Stimulated activated CD8-positive, alpha-beta memory T cell treated with anti-CD3 and anti-CD28 coated beads, Interleukin-12 subunit alpha, Interleukin-12 subunit beta, amount 100 ng/mL, for 24 hours (primary cell): ENCODE data around the gene FBXO17.

Experiments
- DNase-seq: peaks from one replicate; pipeline ENCODE4 v3.0.0-alpha.2; 2020; ENCODE audit errors: extremely low read depth

Gene FBXO17

DNA sequence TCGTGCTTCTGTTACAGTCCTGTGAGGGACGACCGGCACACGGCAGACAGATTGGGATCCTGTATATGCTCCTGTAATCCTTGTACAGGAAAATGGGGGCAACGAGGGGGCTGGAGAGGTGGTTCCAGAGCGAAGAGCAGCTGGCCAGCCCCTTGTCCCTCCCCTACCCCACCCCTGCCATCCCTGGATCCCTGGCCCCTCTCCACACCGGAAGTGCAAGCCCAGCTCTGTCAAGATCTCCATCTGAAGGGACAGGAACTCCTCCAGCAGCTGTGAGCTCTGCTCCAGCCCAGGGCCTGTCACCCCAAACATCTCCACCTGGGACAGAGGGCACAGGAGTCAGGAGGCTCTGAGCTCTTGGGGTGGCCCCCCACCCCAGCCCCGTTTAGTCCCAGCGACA lies 58.0 kb downstream of the FBXO17 start:
- DNase-seq, result no peak

- DNase-seq, result no peak
These were observed 59.9 kb downstream of the FBXO17 start for GRCh38 chr19:38915329-38916321.

DNA sequence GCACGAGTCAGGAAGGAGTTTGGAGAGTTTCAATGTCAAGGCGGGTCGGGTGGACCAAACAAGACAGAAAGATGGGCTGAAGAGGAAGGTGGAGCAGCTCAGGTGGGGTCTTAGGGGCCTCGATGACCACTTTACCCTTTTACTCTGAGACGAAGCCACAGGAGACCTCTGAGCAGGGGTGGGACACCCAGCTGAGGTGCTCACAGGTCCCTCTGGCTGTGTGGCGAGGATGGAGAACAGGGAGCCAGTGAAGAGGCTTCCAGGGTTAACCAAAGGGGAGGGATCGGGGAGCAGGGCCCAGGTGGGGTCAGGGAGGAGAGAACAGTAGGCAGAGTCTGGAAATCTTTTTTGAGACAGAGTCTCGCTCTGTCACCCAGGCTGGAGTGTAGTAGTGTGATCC lies 61.6 kb downstream of the FBXO17 start:
- DNase-seq, result no peak

DNA sequence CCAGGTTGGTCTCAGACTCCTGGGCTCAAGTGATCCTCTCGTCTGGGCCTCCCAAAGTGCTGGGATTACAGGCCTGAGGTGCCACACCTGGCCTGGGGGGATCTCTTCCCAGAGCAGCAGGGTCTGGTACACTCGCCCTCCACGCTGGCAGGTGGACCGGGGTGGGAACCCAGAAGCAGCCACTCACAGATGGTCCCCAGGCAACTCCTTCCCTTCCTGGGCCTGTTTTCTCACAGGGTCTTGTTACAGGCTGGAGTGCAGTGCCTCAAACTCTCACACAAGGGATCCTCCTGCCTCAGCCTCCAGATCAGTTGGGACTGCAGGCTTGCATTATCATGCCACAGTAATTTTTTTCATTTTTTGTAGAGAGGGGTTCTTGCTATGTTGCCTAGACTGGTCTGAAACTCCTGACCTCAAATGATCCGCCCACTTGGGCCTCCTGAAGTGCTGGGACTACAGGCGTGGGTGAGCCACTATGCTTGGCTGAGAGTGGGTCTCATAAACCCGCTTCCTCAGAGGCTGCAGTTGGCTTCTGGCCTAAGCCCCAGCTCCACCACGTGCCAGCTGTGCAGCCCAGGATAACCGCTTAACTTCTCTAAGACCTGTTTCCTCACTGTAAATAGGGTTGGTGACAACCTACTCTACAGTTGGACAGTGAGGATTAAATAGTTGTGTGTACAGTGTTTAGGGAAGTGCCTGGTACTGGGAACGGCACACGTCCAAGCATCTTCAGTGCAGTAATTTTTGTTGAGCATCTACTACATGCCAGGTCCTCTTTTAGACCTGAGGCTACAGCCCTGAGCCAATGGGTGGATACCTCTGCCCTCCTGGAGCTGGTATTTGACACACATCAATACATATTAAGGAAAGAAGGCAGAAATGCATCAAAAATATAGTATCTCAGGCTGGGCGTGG lies 62.7 kb downstream of the FBXO17 start:
- no peak for DNase-seq

GRCh38 chr19:38911388-38912001 lies 64.0 kb downstream of the FBXO17 start:
- no peak for DNase-seq

DNA sequence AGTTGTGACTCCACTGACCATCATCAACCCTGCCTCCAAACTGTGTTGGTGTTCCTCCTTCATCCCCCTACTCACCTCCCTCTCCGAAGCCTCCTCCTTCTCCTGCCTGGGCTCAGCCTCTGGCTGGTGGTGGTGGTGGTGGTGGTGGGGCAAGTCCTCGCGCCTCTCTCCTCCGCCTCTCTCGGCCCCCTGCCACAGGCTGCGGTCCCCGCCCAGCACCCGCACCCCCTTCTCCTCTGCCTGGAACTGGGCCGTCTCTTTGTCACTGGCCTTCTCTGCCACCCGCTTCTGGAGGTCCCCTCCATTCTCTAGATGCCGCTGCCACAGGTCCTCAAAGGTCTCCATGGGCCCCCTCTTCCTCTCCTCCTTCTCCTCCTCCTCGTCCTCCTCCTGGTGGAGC lies 65.1 kb downstream of the FBXO17 start:
- DNase-seq, result no peak

- DNase-seq, result no peak
These were observed 66.6 kb downstream of the FBXO17 start for GRCh38 chr19:38908911-38909310.

- no peak for DNase-seq
These were observed 67.9 kb downstream of the FBXO17 start for GRCh38 chr19:38907670-38908069.

GRCh38 chr19:38907227-38907626 lies 68.3 kb downstream of the FBXO17 start:
- DNase-seq, result no peak

DNA sequence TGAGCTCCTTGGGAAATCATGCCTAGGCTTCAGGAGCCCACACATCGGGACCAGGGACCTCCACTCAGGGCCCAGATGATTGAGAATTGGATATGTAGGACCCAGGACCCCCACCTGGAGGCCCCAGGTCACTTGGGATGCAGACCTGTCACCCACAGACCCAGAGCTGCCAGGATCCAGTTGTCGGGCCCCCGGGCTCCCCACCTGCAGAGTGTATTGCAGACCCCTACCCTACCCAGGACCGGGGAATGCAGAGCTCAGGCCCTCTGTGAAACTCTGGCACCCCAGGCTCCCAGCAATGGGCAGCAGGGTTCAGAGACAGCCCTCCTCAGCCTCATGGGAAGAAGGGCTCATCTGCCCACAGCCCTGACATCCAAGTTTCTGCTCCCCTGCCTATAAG lies 69.9 kb downstream of the FBXO17 start:
- no peak for DNase-seq

DNA sequence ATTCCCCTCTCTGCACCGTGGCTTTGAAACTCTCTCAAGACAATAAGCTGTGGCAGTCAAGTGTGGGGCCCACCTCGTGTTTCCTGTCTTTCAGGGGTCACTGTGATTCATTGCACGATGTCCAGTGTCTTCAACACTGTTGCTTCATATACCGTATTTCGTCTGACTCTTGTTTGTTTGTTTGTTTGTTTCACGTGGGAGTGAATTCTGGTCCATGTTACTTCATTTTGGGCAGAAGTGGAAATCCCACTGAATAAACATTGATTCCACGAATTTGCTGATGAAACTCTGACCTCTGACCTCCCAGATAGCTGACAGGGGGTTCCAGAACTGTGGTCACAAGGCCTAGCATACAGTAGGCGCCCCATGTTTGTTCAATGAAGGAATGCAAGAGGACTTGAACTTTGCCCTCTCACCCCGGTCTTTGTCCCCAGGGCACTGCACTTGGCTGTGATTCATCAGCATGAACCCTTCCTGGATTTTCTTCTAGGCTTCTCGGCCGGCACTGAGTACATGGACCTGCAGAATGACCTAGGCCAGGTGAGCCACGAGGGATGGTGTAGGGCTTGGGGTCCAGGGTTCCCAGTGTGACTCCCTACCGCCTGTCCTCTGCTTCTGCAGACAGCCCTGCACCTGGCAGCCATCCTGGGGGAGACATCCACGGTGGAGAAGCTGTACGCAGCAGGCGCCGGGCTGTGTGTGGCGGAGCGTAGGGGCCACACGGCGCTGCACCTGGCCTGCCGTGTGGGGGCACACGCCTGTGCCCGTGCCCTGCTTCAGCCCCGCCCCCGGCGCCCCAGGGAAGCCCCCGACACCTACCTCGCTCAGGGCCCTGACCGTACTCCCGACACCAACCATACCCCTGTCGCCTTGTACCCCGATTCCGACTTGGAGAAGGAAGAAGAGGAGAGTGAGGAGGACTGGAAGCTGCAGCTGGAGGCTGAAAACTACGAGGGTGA lies 70.7 kb downstream of the FBXO17 start:
- no peak for DNase-seq

DNA sequence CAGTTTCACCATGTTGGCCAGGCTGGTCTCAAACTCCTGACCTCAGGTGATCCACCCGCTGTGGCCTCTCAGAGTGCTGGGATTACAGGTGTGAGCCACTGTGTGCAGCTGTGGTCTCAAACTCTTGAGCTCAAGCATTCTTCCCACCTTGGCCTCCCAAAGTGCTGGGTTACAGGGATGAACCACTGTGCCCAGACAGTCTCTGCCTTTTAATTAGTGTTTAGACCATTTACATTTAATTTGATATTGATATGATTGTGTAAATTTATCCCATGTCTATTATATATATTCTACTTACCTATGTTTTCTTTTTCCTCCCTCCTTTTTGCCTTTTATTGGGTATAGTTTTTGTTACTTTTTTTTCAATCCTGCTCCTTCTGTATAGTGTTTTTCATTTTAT lies 73.9 kb downstream of the FBXO17 start:
- DNase-seq, result no peak

DNA sequence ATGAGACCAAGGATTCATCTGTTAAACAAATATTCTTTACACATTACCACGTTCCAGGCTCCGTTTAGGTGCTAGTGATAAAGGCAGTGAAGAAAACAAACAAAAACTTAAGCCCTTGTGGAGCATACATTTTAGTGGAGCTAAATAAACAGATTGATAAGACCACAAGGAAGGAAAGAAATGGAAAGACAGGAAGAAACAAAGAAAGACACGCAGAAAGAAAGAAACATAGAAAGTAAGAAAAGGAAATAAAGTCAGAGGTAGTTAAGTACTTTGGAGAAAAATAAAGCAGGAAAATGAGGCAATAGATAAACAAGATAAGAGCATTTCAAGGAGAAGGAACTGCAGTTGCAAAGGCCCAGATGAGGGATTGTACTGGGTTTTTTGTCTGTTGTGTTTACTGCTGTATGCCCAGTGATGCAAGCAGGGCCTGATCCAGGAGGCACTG lies 74.8 kb downstream of the FBXO17 start:
- DNase-seq, result no peak

- DNase-seq, result no peak
These were observed 75.3 kb downstream of the FBXO17 start for GRCh38 chr19:38900202-38900629.

GRCh38 chr19:38899447-38900201 lies 75.9 kb downstream of the FBXO17 start, which contains the start of the genes NFKBIB and SIRT2:
Gene NFKBIB (plus strand): TSS chr19:38899969. CDS start chr19:38900033, 64 bp downstream.
Gene SIRT2 (minus strand): TSS chr19:38899618. CDS start chr19:38899521, 97 bp downstream.
- DNase-seq, result peak; percentile 97

DNA sequence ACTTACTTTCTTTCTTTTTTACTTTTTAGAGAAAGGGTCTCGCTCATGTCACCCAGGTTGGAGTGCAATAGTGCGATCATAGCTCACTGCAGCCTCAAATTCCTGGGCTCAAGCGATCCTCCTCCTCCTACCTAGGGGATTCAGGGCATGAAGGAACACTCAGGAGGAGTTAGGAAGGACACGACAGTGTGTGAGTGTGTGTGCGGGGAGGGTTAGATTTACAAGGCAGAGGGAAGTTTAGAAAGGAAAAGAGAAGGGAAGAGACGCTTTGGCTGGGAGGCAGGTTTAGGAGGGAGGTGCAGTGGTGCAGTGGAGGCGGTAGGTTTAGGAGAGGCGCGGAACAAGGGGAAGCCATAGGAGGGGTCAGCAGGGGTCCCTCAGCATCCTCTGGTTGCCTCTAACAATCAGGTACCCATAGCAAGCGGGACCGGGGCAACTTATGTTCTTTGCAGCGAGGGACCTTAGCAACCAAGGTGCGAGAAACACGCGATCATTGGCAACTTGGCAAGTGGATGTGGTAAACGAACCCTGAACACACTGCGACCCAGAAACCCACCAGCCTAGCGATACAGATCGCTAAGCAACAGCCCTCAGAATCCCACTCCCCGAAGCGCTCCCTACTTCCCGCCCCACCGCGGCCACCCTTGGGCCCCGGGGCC lies 76.6 kb downstream of the FBXO17 start:
- no peak for DNase-seq

DNA sequence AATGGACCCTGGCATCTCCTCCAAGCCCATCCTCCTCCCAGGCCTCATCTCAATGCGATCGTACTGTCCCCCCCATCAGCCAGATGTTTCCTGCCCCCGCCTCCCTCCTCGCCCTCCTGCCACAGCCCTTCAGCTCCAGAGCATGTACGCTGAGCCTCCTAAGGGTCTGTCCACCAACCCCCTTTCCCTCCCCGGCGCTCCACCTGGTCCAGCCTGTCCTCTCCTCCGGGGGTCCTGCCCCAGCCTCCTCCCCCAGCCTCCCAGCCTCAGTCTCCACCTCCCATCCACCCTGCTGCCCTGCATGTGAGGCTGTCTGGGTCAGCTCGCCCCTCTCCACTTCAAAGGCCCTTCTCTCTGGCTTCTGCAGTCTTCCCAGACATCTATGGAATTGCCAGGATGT lies 80.6 kb downstream of the FBXO17 start:
- no peak for DNase-seq

- no peak for DNase-seq
These were observed 82.2 kb downstream of the FBXO17 start for GRCh38 chr19:38893341-38893771.

GRCh38 chr19:38892841-38893240 lies 82.7 kb downstream of the FBXO17 start:
- no peak for DNase-seq
